HepG2 (cell line): ENCODE measurements around the gene JKAMP. TPM values are rescaled to one million over a fixed set of nuclear protein-coding genes. Genes with fewer than 3 reads are reported as not detected.

Source experiments
- ATAC-seq: fragments of 200-7000 bp; cut with Tn5 transposase; 3 replicates; pipeline ENCODE4 v1.9.1; 2020; ENCODE audit warnings: mild to moderate bottlenecking, moderate library complexity
- BruUV-seq: library from RNA; stranded (reverse); fragments of 400-500 nt; replicated peaks from 2 replicates; lab custom pipeline; 2021; lab: Mats Ljungman, UMichigan
- CTCF ChIA-PET: fragments of 300-600 bp; formaldehyde crosslinking; extraction: SDS; loops from one replicate; lab custom pipeline; 2021; ENCODE audit warnings: low total read pairs, inconsistent platforms, low intra/inter-chr PET ratio; lab: Yijun Ruan, JAX
- POLR2A ChIA-PET: fragments of 350-600 bp; sonication (Branson Sonifier 250); formaldehyde crosslinking; loops from one replicate; lab custom pipeline; 2020; ENCODE audit warnings: antibody characterized with exemption, inconsistent platforms; lab: Yijun Ruan, JAX
- DNase-seq: peaks from one replicate; pipeline ENCODE4 v3.0.0-alpha.2; 2015; ENCODE audit warnings: low spot score
- FAIRE-seq: peaks from 3 replicates; lab custom pipeline; 2011; peaks lifted over from hg19 to GRCh38; lab: Jason Lieb, UNC
- H2AFZ ChIP-seq: one replicate; pipeline ENCODE4 v1.6.1; 2011; ENCODE audit warnings: low read length, inconsistent platforms
- H3K27ac ChIP-seq: fragments of 300-600 bp; 3 replicates; pipeline ENCODE4 v1.8.0; 2011; ENCODE audit warnings: mixed run types, mild to moderate bottlenecking, mixed read lengths, low read length, inconsistent platforms; ENCODE audit not compliant: insufficient read depth; ENCODE audit errors: extremely low read length
- H3K27me3 ChIP-seq, 2 experiments: fragments of 200-600 bp in 1 of 2; 2 replicates in 1 of 2; 3 replicates in 1 of 2; pipeline versions ENCODE4 v1.6.0 to v1.8.0; 2011; ENCODE audit warnings: low read length in 2 of 2, mild to moderate bottlenecking in 2 of 2, moderate library complexity in 2 of 2, inconsistent platforms in 1 of 2; ENCODE audit not compliant: insufficient read depth in 2 of 2, control insufficient read depth in 1 of 2
- H3K36me3 ChIP-seq, 2 experiments: fragments of 200-600 bp in 1 of 2; replicated peaks in 1 of 2; 2 replicates in 1 of 2; 3 replicates in 1 of 2; pipeline versions ENCODE4 v1.5.1 to v1.8.0; 2011; ENCODE audit warnings: low read length in 2 of 2, inconsistent platforms in 1 of 2; ENCODE audit not compliant: insufficient read depth in 2 of 2, control insufficient read depth in 1 of 2
- H3K4me1 ChIP-seq: 2 replicates; pipeline ENCODE4 v1.5.1; 2012; ENCODE audit warnings: low read length, inconsistent platforms; ENCODE audit not compliant: insufficient read depth
- H3K4me2 ChIP-seq: 2 replicates; pipeline ENCODE4 v1.6.0; 2011; ENCODE audit warnings: low read depth, low read length, inconsistent platforms
- H3K4me3 ChIP-seq, 3 experiments: fragments of 200-600 bp in 1 of 3; sonication (generic), shearing (Covaris generic) in 1 of 3; replicated peaks in 1 of 3; 2 replicates each; pipeline ENCODE4 v1.5.1; 2011 to 2016; ENCODE audit warnings: low read length in 3 of 3, inconsistent platforms in 2 of 3, low read depth in 2 of 3, mild to moderate bottlenecking in 2 of 3, control low read depth in 1 of 3, mixed read lengths in 1 of 3; ENCODE audit not compliant: insufficient read depth in 1 of 3
- H3K79me2 ChIP-seq: one replicate; pipeline ENCODE4 v1.6.1; 2011; ENCODE audit warnings: low read length, inconsistent platforms; ENCODE audit not compliant: insufficient read depth
- H3K9ac ChIP-seq: 2 replicates; pipeline ENCODE4 v1.6.0; 2011; ENCODE audit warnings: mild to moderate bottlenecking, low read depth, low read length, inconsistent platforms; ENCODE audit not compliant: insufficient read depth
- H3K9me3 ChIP-seq: 2 replicates; pipeline ENCODE4 v1.5.1; 2012; ENCODE audit warnings: mild to moderate bottlenecking, low read length
- H4K20me1 ChIP-seq: 2 replicates; pipeline ENCODE4 v1.6.0; 2011; ENCODE audit warnings: inconsistent platforms, mild to moderate bottlenecking, low read length, moderate library complexity; ENCODE audit not compliant: insufficient read depth
- FIP1L1 ChIP-seq: fragments of 200-400 bp; formaldehyde crosslinking; IDR thresholded peaks from 2 replicates; pipeline ENCODE4 v1.6.1; 2018; ENCODE audit warnings: low read depth, mild to moderate bottlenecking, low read length, moderate library complexity, borderline replicate concordance; ENCODE audit not compliant: insufficient read depth
- FOXM1 ChIP-seq: sonication (generic); formaldehyde crosslinking; IDR thresholded peaks from 2 replicates; pipeline ENCODE4 v1.5.0; 2020; ENCODE audit warnings: missing genetic modification reagents
- FUBP1 ChIP-seq: sonication (generic); formaldehyde crosslinking; IDR thresholded peaks from 2 replicates; pipeline ENCODE4 v1.5.1; 2020; ENCODE audit warnings: missing genetic modification reagents, mild to moderate bottlenecking, borderline replicate concordance
- GABPB1 ChIP-seq: IDR thresholded peaks from 2 replicates; pipeline ENCODE4 v1.6.1; 2016; ENCODE audit warnings: mild to moderate bottlenecking, missing genetic modification reagents, moderate library complexity, missing compliant biosample characterization
- KMT2B ChIP-seq: IDR thresholded peaks from 2 replicates; pipeline ENCODE4 v1.6.1; 2016; ENCODE audit warnings: missing genetic modification reagents, missing compliant biosample characterization
- SP5 ChIP-seq: IDR thresholded peaks from 2 replicates; pipeline ENCODE4 v1.6.1; 2016; ENCODE audit warnings: low read depth, borderline replicate concordance
- THAP8 ChIP-seq: sonication (generic); formaldehyde crosslinking; IDR thresholded peaks from 2 replicates; pipeline ENCODE4 v1.5.1; 2020; ENCODE audit warnings: missing genetic modification reagents, mild to moderate bottlenecking, borderline replicate concordance
- ZBTB14 ChIP-seq: sonication (generic); formaldehyde crosslinking; IDR thresholded peaks from 2 replicates; pipeline ENCODE4 v1.4.0; 2020; ENCODE audit warnings: missing genetic modification reagents
- ZFP62 ChIP-seq: sonication (generic); formaldehyde crosslinking; IDR thresholded peaks from 2 replicates; pipeline ENCODE4 v1.4.0; 2020; ENCODE audit warnings: missing genetic modification reagents
- ZNF629 ChIP-seq: sonication (generic); formaldehyde crosslinking; conservative IDR thresholded peaks from 2 replicates; pipeline ENCODE4 v1.5.0; 2020; ENCODE audit warnings: missing genetic modification reagents
- ZNF800 ChIP-seq: sonication (generic); formaldehyde crosslinking; IDR thresholded peaks from 2 replicates; pipeline ENCODE4 v1.4.0; 2020; ENCODE audit warnings: missing genetic modification reagents
- ZNF850 ChIP-seq: sonication (generic); formaldehyde crosslinking; conservative IDR thresholded peaks from 2 replicates; pipeline ENCODE4 v1.9.0; 2021; ENCODE audit warnings: mild to moderate bottlenecking, missing genetic modification reagents
- ZNF883 ChIP-seq: sonication (generic); formaldehyde crosslinking; IDR thresholded peaks from 2 replicates; pipeline ENCODE4 v1.5.1; 2020; ENCODE audit warnings: mild to moderate bottlenecking, missing genetic modification reagents; ENCODE audit errors: not compliant biosample characterization
- WGBS: methylation state at CpG from one replicate; pipeline ENCODE4 v1.1.6; 2017; ENCODE audit warnings: low lambda C conversion rate; 5-methylcytosine and 5-hydroxymethylcytosine counted together
- in situ Hi-C: cut with HindIII; loops from 2 replicates; pipeline ENCODE4 v1.10.0; 2017; ENCODE audit warnings: low pct_unique_long_range_greater_than_20kb; ENCODE audit not compliant: extremely low pct_ligation_motif_present
- intact Hi-C: fragments of 100-400 bp; cut with micrococcal nuclease; formaldehyde crosslinking; loops from one replicate; pipeline ENCODE4 v1.10.0; 2022; ENCODE audit not compliant: unreplicated experiment
- polyA plus RNA-seq, 8 experiments: library from polyadenylated mRNA; depleted of rRNA in 3 of 8; stranded (reverse) in 7 of 8; unstranded in 1 of 8; fragments of >200 nt; fragmentation: Illumina TruSeq in 4 of 8; extraction: Trizol in 4 of 8; gene quantifications; 2 replicates each; pipeline versions ENCODE4 v1.2.1 to v1.2.3, GENCODE V29; 2011 to 2016; ENCODE audit warnings: low read depth in 4 of 8, missing spikeins in 1 of 8, mixed read lengths in 1 of 8; ENCODE audit not compliant: insufficient read depth in 1 of 8
- total RNA-seq, 5 experiments: library from RNA; depleted of rRNA; stranded (reverse); fragments of >200 nt; fragmentation: Illumina TruSeq; extraction: Trizol; gene quantifications; 2 replicates each; pipeline ENCODE4 v1.2.3, GENCODE V29; 2016; ENCODE audit warnings: low read depth in 1 of 5

Gene JKAMP
- total and polyA plus RNA-seq, 2 of the 13 experiments (the other 11 are each of a cell fraction or from before 2014, with no cell fraction given) = 56.4 to 135 TPM

GRCh38 chr14:59460378-59460777, 23.9 kb upstream of the JKAMP start:
- 96% methylated on average over 1 of the region's 1 CpG for WGBS
- intact Hi-C loops = no loop called here
- CTCF ChIA-PET = no interaction called here
- Histone ChIP-seq H3K4me2 (no peak overlapping the region), H4K20me1 (no peaks in the 10 kb centered on the region), H3K27me3 (no peaks in the 10 kb centered on the region), H3K9me3 (no peaks in the 10 kb centered on the region), H2AFZ (no peak overlapping the region), H3K9ac (no peak overlapping the region), H3K79me2 (no peaks in the 10 kb centered on the region), H3K27ac (no peak overlapping the region), H3K36me3 (peaks cover 0 to 5% of the 10 kb centered on the region in 2 experiments; a peak in 1 of 5 replicates), H3K4me3 (no peak overlapping the region), H3K4me1 (peaks cover 14% of the 10 kb centered on the region)
- no TSS peak for BruUV-seq
- TF ChIP-seq GABPB1 (CRISPR knock-in tag) (no peak), ZNF629 (CRISPR knock-in tag) (peak; percentile 70)
- in situ Hi-C loops = no loop called here
- FAIRE-seq (no peak), DNase-seq (no peak), ATAC-seq (no peak)
- POLR2A ChIA-PET = no interaction called here

GRCh38 chr14:59461891-59462290, 22.4 kb upstream of the JKAMP start:
- intact Hi-C loops (no loop called here), in situ Hi-C loops (no loop called here)
- ChIA-PET POLR2A (no interaction called here), CTCF (no interaction called here)
- TF ChIP-seq ZNF883 (CRISPR knock-in tag) (no peak), ZFP62 (no peak), ZBTB14 (no peak), FUBP1 (CRISPR knock-in tag) (no peak), FOXM1 (CRISPR knock-in tag) (no peak), ZNF800 (CRISPR knock-in tag) (no peak), THAP8 (CRISPR knock-in tag) (no peak), SP5 (CRISPR knock-in tag) (no peak), KMT2B (CRISPR knock-in tag) (no peak), ZNF850 (CRISPR knock-in tag) (no peak), FIP1L1 (no peak)
- Histone ChIP-seq H3K4me3 (no peak overlapping the region), H3K4me1 (peaks cover 22% of the 10 kb centered on the region), H3K36me3 (peaks cover 0 to 5% of the 10 kb centered on the region in 2 experiments; a peak in 1 of 5 replicates), H3K4me2 (no peak overlapping the region), H4K20me1 (no peaks in the 10 kb centered on the region), H3K27me3 (no peaks in the 10 kb centered on the region), H3K27ac (no peak overlapping the region), H3K9me3 (no peaks in the 10 kb centered on the region), H2AFZ (no peak overlapping the region), H3K79me2 (no peaks in the 10 kb centered on the region), H3K9ac (no peak overlapping the region)
- FAIRE-seq (no peak), DNase-seq (no peak), ATAC-seq (no peak)
- no TSS peak for BruUV-seq
- WGBS = 95% methylated on average over 1 of the region's 1 CpG
